Erythroblast (primary cell): Measurements from ENCODE around the gene DNAJC5G.

Experiments used
- GATA1 ChIP-seq: IDR thresholded peaks from 2 replicates; pipeline ENCODE4 v1.6.1; 2011; ENCODE audit warnings: low read depth, mild to moderate bottlenecking, control low read depth, low read length, moderate library complexity
- POLR2A ChIP-seq: IDR thresholded peaks from 2 replicates; pipeline ENCODE4 v1.6.1; 2011; ENCODE audit warnings: mild to moderate bottlenecking, low read length

- TF ChIP-seq POLR2A (no peak), GATA1 (no peak)
Measured at GRCh38 chr2:27233341-27233740, 41.9 kb upstream of the DNAJC5G start.
